Suprapubic skin (tissue), 4 donors: ENCODE data around the gene CBLL1. TPM values are rescaled to one million over a fixed set of nuclear protein-coding genes. Genes with fewer than 3 reads are reported as not detected.

Experiments
- DNase-seq, 2 donors: peaks; one replicate each; pipeline ENCODE4 v3.0.0-alpha.2; 2019; ENCODE audit warnings: low spot score in 2 of 2
- H3K27ac ChIP-seq: fragments of 200-600 bp; sonication (generic); one replicate; pipeline ENCODE4 v1.5.1; 2019
- H3K27me3 ChIP-seq: fragments of 200-600 bp; sonication (generic); one replicate; pipeline ENCODE4 v1.5.1; 2019
- H3K36me3 ChIP-seq: fragments of 200-600 bp; sonication (generic); one replicate; pipeline ENCODE4 v1.5.1; 2019
- H3K4me1 ChIP-seq: fragments of 200-600 bp; sonication (generic); one replicate; pipeline ENCODE4 v1.5.1; 2019
- H3K4me3 ChIP-seq: fragments of 200-600 bp; sonication (generic); one replicate; pipeline ENCODE4 v1.5.1; 2019; ENCODE audit warnings: mild to moderate bottlenecking
- H3K9me3 ChIP-seq: fragments of 200-600 bp; sonication (generic); one replicate; pipeline ENCODE4 v1.5.1; 2019
- CTCF ChIP-seq, 2 donors: fragments of 200-600 bp in 1 of 2; fragments of 450-650 bp in 1 of 2; sonication (generic) in 1 of 2; IDR thresholded peaks; one replicate each; pipeline ENCODE4 v1.5.1; 2016 to 2019; ENCODE audit warnings: antibody characterized with exemption in 2 of 2, mild to moderate bottlenecking in 1 of 2, moderate library complexity in 1 of 2
- EP300 ChIP-seq: sonication (generic); formaldehyde crosslinking; IDR thresholded peaks from one replicate; pipeline ENCODE4 v1.6.1; 2017; ENCODE audit warnings: antibody characterized with exemption
- POLR2A ChIP-seq, 2 donors: fragments of 450-650 bp; IDR thresholded peaks; one replicate each; pipeline ENCODE4 v1.6.1; 2017; ENCODE audit warnings: antibody characterized with exemption in 2 of 2, mild to moderate bottlenecking in 2 of 2, moderate library complexity in 2 of 2
- POLR2AphosphoS5 ChIP-seq, 3 donors: sonication (generic); formaldehyde crosslinking; IDR thresholded peaks; one replicate each; pipeline ENCODE4 v1.6.1; 2017; ENCODE audit warnings: antibody characterized with exemption in 3 of 3
- WGBS: methylation state at CpG from one replicate; pipeline ENCODE4 v1.1.5; 2018; 5-methylcytosine and 5-hydroxymethylcytosine counted together
- total RNA-seq, 4 donors: library from RNA; depleted of rRNA; stranded (reverse); fragments of >200 nt; gene quantifications; one replicate each; pipeline ENCODE4 v1.1.0, GENCODE V29; 2016

Gene CBLL1
- total RNA-seq, 4 donors from 2014 or later = 47.4 to 63.0 (median 49.9) TPM

- no peak overlapping the region for H3K4me3 ChIP-seq
- 88% methylated on average over 1 of the region's 1 CpG for WGBS
- H3K27ac ChIP-seq = no peak overlapping the region
- H3K36me3 ChIP-seq = no peaks in the 10 kb centered on the region
- H3K9me3 ChIP-seq = no peaks in the 10 kb centered on the region
- DNase-seq = no peak
- no peak for TF ChIP-seq CTCF (IDR thresholded peaks at IDR 0.05)
- TF ChIP-seq POLR2A (IDR thresholded peaks at IDR 0.05) = no peak
- no peak for TF ChIP-seq POLR2AphosphoS5 (IDR thresholded peaks at IDR 0.05)
- TF ChIP-seq EP300 = no peak
- no peaks in the 10 kb centered on the region for H3K27me3 ChIP-seq
- no peaks in the 10 kb centered on the region for H3K4me1 ChIP-seq
Observed at GRCh38 chr7:107712025-107712424, 31.9 kb upstream of the CBLL1 start.

DNA sequence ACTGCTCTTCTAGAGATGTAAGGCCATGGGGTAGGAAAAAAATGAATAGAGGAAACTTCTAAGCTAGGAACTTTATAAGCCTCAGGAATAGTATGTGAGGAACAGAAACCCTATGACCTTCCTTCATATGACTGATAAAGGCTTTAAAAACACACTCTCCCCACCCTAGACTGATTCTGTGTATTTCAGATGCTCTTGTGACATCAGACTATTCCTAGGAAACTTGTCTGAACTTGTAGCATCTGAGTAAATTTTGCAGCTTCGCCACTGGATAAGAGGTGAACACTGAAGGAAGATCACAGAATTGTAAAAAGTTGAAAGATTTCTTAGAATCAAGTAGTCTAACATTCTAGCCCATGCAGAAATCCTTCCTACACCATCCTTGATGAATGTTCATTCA is 31.0 kb upstream of the CBLL1 start:
- H3K27ac ChIP-seq = no peak overlapping the region
- TF ChIP-seq CTCF (IDR thresholded peaks at IDR 0.05) = no peak
- TF ChIP-seq POLR2A (IDR thresholded peaks at IDR 0.05) = no peak
- TF ChIP-seq POLR2AphosphoS5 (IDR thresholded peaks at IDR 0.05) = no peak
- TF ChIP-seq EP300 = no peak
- 80% methylated on average over 1 of the region's 1 CpG for WGBS

GRCh38 chr7:107715531-107715930 is 28.4 kb upstream of the CBLL1 start:
- Histone ChIP-seq H3K4me3 (no peak overlapping the region), H3K36me3 (no peaks in the 10 kb centered on the region), H3K4me1 (no peaks in the 10 kb centered on the region), H3K27me3 (no peaks in the 10 kb centered on the region), H3K9me3 (no peaks in the 10 kb centered on the region), H3K27ac (no peak overlapping the region)
- no peak for DNase-seq
- TF ChIP-seq CTCF (IDR thresholded peaks at IDR 0.05) = no peak
- TF ChIP-seq EP300 = no peak
- TF ChIP-seq POLR2AphosphoS5 (IDR thresholded peaks at IDR 0.05) = no peak
- no peak for TF ChIP-seq POLR2A (IDR thresholded peaks at IDR 0.05)
- 82% methylated on average over 6 of the region's 6 CpGs for WGBS

More for the DNA sequence above, 31.0 kb upstream of the CBLL1 start:
- DNase-seq = no peak
- Histone ChIP-seq H3K4me3 (no peak overlapping the region), H3K4me1 (no peaks in the 10 kb centered on the region), H3K9me3 (no peaks in the 10 kb centered on the region), H3K36me3 (no peaks in the 10 kb centered on the region), H3K27me3 (no peaks in the 10 kb centered on the region)

- H3K27ac ChIP-seq = no peak overlapping the region
- TF ChIP-seq POLR2AphosphoS5 (IDR thresholded peaks at IDR 0.05) = no peak
- no peak for TF ChIP-seq CTCF (IDR thresholded peaks at IDR 0.05)
- no peak for TF ChIP-seq EP300
- TF ChIP-seq POLR2A (IDR thresholded peaks at IDR 0.05) = no peak
- H3K9me3 ChIP-seq = no peaks in the 10 kb centered on the region
- WGBS = 82% methylated on average over 4 of the region's 4 CpGs
- H3K4me1 ChIP-seq = no peaks in the 10 kb centered on the region
- no peaks in the 10 kb centered on the region for H3K36me3 ChIP-seq
- DNase-seq = no peak
- no peaks in the 10 kb centered on the region for H3K27me3 ChIP-seq
- H3K4me3 ChIP-seq = no peak overlapping the region
Observed at GRCh38 chr7:107718456-107719193, 25.3 kb upstream of the CBLL1 start.

GRCh38 chr7:107721286-107721685 is 22.7 kb upstream of the CBLL1 start:
- Histone ChIP-seq H3K4me3 (no peak overlapping the region), H3K27ac (no peak overlapping the region), H3K36me3 (no peaks in the 10 kb centered on the region), H3K27me3 (no peaks in the 10 kb centered on the region), H3K9me3 (no peaks in the 10 kb centered on the region), H3K4me1 (no peaks in the 10 kb centered on the region)
- 58% methylated on average over 1 of the region's 1 CpG for WGBS
- TF ChIP-seq CTCF (IDR thresholded peaks at IDR 0.05) (no peak), POLR2A (IDR thresholded peaks at IDR 0.05) (no peak), EP300 (no peak), POLR2AphosphoS5 (IDR thresholded peaks at IDR 0.05) (no peak)
- DNase-seq = no peak
